RPMI7951 (cell line): ENCODE measurements around the gene SALL1. TPM values are rescaled to one million over a fixed set of nuclear protein-coding genes. Genes with fewer than 3 reads are reported as not detected.

ENCODE experiments used
- DNase-seq: peaks from one replicate; pipeline ENCODE4 v3.0.0-alpha.2; 2012; ENCODE audit warnings: low read depth
- total RNA-seq: library from RNA; depleted of rRNA; stranded (reverse); fragments of >200 nt; shearing (Covaris generic); gene quantifications from 2 replicates; pipeline ENCODE4 v1.2.3, GENCODE V29; 2014

SALL1 gene
- total RNA-seq, 1 experiment from 2014 or later = 10.8 TPM

- DNase-seq = no peak
These were observed 38.7 kb downstream of the SALL1 start for GRCh38 chr16:51112323-51112722.

GRCh38 chr16:51111759-51112158, 39.3 kb downstream of the SALL1 start:
- no peak for DNase-seq

- no peak for DNase-seq
These were observed 40.3 kb downstream of the SALL1 start for GRCh38 chr16:51110700-51111157.

GRCh38 chr16:51109173-51109572, 41.9 kb downstream of the SALL1 start:
- no peak for DNase-seq

- DNase-seq = no peak
These were observed 43.3 kb downstream of the SALL1 start for GRCh38 chr16:51107742-51108141.

- no peak for DNase-seq
These were observed 44.5 kb downstream of the SALL1 start for GRCh38 chr16:51106535-51106934.

- no peak for DNase-seq
These were observed 47.5 kb downstream of the SALL1 start for GRCh38 chr16:51103590-51103989.

GRCh38 chr16:51097729-51098128, 53.3 kb downstream of the SALL1 start:
- no peak for DNase-seq

GRCh38 chr16:51095890-51096626, 55.0 kb downstream of the SALL1 start:
- no peak for DNase-seq

- DNase-seq = no peak
These were observed 55.8 kb downstream of the SALL1 start for GRCh38 chr16:51095084-51095881.

- no peak for DNase-seq
These were observed 57.3 kb downstream of the SALL1 start for GRCh38 chr16:51093726-51094280.
